Caco-2 (cell line): Measurements from ENCODE around the gene ZC3H18. TPM values are rescaled to one million over a fixed set of nuclear protein-coding genes. Genes with fewer than 3 reads are reported as not detected.

ENCODE experiments used
- BruUV-seq: library from RNA; stranded (reverse); fragments of 400-500 nt; replicated peaks from 2 replicates; lab custom pipeline; 2021; lab: Mats Ljungman, UMichigan
- CTCF ChIA-PET: fragments of 300-600 bp; sonication (Branson Sonifier 250); formaldehyde crosslinking; loops from one replicate; lab custom pipeline; 2022; ENCODE audit warnings: antibody characterized with exemption; lab: Charles Lee
- POLR2A ChIA-PET: fragments of 300-600 bp; sonication (Branson Sonifier 250); formaldehyde crosslinking; loops from one replicate; lab custom pipeline; 2022; ENCODE audit warnings: antibody characterized with exemption; lab: Charles Lee
- DNase-seq, 2 experiments: peaks; one replicate each; pipeline versions ENCODE4 v3.0.0 to v3.0.0-alpha.2; 2020 to 2022
- H3K27me3 ChIP-seq: replicated peaks from 2 replicates; pipeline ENCODE4 v1.6.0; 2011; ENCODE audit warnings: low read length; ENCODE audit not compliant: control insufficient read depth, insufficient read depth
- H3K36me3 ChIP-seq: 2 replicates; pipeline ENCODE4 v1.5.1; 2011; ENCODE audit warnings: low read length; ENCODE audit not compliant: control insufficient read depth, insufficient read depth
- H3K4me1 ChIP-seq: fragments of 250-450 bp; sonication (Bioruptor Pico); 2 replicates; pipeline ENCODE4 v1.5.1; 2020; ENCODE audit warnings: mild to moderate bottlenecking
- H3K4me3 ChIP-seq: 2 replicates; pipeline ENCODE4 v1.5.1; 2011; ENCODE audit warnings: low read depth, mild to moderate bottlenecking, control low read depth, low read length
- H3K9me3 ChIP-seq: fragments of 250-450 bp; sonication (Bioruptor Pico); 2 replicates; pipeline ENCODE4 v1.5.1; 2020; ENCODE audit warnings: mild to moderate bottlenecking, moderate library complexity
- H3K27ac Mint-ChIP-seq: one replicate; pipeline ENCODE4 v1.8.0; 2022; ENCODE audit warnings: mixed read lengths; ENCODE audit not compliant: unreplicated experiment
- H3K27me3 Mint-ChIP-seq: one replicate; pipeline ENCODE4 v1.8.0; 2022; ENCODE audit warnings: mixed read lengths; ENCODE audit not compliant: insufficient read depth, unreplicated experiment
- H3K36me3 Mint-ChIP-seq: one replicate; pipeline ENCODE4 v1.8.0; 2022; ENCODE audit warnings: mild to moderate bottlenecking, mixed read lengths; ENCODE audit not compliant: insufficient read depth, unreplicated experiment
- H3K4me1 Mint-ChIP-seq: one replicate; pipeline ENCODE4 v1.8.0; 2022; ENCODE audit warnings: low read depth, mixed read lengths; ENCODE audit not compliant: unreplicated experiment
- H3K4me3 Mint-ChIP-seq: one replicate; pipeline ENCODE4 v1.8.0; 2022; ENCODE audit warnings: mild to moderate bottlenecking, moderate library complexity, mixed read lengths; ENCODE audit not compliant: unreplicated experiment
- H3K9me3 Mint-ChIP-seq: one replicate; pipeline ENCODE4 v1.8.0; 2022; ENCODE audit warnings: mixed read lengths; ENCODE audit not compliant: unreplicated experiment
- intact Hi-C: fragments of 100-400 bp; cut with micrococcal nuclease; formaldehyde crosslinking; loops from one replicate; pipeline ENCODE4 v1.10.0; 2022; ENCODE audit not compliant: unreplicated experiment
- total RNA-seq: library from RNA; stranded (reverse); gene quantifications from 2 replicates; pipeline ENCODE4 v1.2.3, GENCODE V29; 2022
- TF ChIP-seq, protein P1 (sequence below), 2 experiments: fragments of 200-600 bp in 1 of 2; IDR thresholded peaks; 1 replicate in 1 of 2; 2 replicates in 1 of 2; pipeline versions ENCODE4 v1.5.1 to v1.8.0; 2011 to 2022; ENCODE audit warnings: antibody characterized with exemption in 1 of 2, control low read depth in 1 of 2, inconsistent platforms in 1 of 2, low read depth in 1 of 2, low read length in 1 of 2, mild to moderate bottlenecking in 1 of 2, moderate library complexity in 1 of 2; ENCODE audit not compliant: insufficient read depth in 1 of 2, severe bottlenecking in 1 of 2, unreplicated experiment in 1 of 2

The ZC3H18 gene
- total RNA-seq, 1 experiment from 2014 or later = 82.0 TPM

DNA sequence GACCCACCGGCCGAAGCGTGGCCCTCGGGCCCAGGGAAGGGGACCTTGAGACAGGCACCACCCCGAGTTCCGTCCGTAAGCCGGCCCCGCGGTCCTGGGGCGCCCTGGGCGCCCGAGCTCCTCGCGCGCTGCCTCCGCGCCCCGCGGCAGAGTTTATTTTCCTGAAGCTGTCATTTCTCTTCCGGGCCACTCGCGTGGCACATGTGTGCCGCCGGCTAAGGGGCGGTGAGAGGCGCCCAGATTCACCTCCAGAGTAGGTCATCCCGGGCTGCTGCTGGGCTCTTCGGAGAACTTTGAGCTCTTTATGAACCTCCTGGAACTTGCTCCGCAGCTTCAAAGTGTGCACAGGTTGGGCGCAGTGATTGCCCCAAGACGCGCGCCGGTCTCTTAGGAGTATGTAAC is 489 bp downstream of the ZC3H18 start:
- no peaks in the 10 kb centered on the region for H3K9me3 ChIP-seq
- no peaks in the 10 kb centered on the region for H3K27me3 ChIP-seq
- Mint-ChIP-seq H3K9me3 (no peaks in the 10 kb centered on the region), H3K27ac (peak overlapping the region; percentile 91), H3K4me1 (no peaks in the 10 kb centered on the region), H3K36me3 (peaks cover 58% of the 10 kb centered on the region), H3K4me3 (peak overlapping the region; percentile 80), H3K27me3 (no peaks in the 10 kb centered on the region)
- peak overlapping the region; percentile 96 for H3K4me3 ChIP-seq
- intact Hi-C loops = no loop called here
- peaks cover 9% of the 10 kb centered on the region for H3K4me1 ChIP-seq
- TF ChIP-seq, protein P1, sequence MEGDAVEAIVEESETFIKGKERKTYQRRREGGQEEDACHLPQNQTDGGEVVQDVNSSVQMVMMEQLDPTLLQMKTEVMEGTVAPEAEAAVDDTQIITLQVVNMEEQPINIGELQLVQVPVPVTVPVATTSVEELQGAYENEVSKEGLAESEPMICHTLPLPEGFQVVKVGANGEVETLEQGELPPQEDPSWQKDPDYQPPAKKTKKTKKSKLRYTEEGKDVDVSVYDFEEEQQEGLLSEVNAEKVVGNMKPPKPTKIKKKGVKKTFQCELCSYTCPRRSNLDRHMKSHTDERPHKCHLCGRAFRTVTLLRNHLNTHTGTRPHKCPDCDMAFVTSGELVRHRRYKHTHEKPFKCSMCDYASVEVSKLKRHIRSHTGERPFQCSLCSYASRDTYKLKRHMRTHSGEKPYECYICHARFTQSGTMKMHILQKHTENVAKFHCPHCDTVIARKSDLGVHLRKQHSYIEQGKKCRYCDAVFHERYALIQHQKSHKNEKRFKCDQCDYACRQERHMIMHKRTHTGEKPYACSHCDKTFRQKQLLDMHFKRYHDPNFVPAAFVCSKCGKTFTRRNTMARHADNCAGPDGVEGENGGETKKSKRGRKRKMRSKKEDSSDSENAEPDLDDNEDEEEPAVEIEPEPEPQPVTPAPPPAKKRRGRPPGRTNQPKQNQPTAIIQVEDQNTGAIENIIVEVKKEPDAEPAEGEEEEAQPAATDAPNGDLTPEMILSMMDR (IDR thresholded peaks at IDR 0.05; ENCODE audit: insufficient read depth in 1 of 2, low read depth in 1 of 2, low read length in 1 of 2, severe bottlenecking in 1 of 2, unreplicated experiment in 1 of 2) = no peak
- CTCF ChIA-PET = interaction anchor here (0.6 to 1.7 kb wide), 14 partner anchors 9 to 836 kb away, joined by 3 to 16 read pairs (median 4); partner anchors contain the start of gene MVD
- BruUV-seq = no TSS peak
- DNase-seq = peak in 1 of 2 experiments; percentile 41
- H3K36me3 ChIP-seq = peaks cover 2% of the 10 kb centered on the region; the same call in 1 of the 2 replicates
- POLR2A ChIA-PET = interaction anchor here (0.6 to 1.8 kb wide), 8 partner anchors 15 to 619 kb away, joined by 3 to 17 read pairs (median 4); partner anchors contain the start of gene BANP

DNA sequence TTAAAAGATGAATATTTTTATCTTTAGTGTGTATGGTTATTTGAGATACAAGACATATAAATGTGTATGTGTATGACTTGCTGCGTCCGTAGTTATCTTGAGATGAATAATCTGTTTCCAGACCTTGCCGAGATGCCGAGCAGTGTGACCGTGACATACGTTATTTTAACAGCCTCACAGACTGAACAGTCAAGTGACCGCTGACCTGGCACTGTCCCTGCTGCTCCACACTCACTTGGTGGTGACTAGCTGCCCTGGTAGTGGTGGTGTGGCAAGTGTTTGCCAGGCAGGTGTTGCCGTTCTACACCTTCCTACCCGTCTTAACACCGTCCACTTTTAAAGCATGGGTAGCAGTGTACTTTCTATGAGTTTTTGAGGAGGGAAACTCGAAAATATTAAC is 5.0 kb downstream of the ZC3H18 start:
- H3K9me3 Mint-ChIP-seq = no peaks in the 10 kb centered on the region
- DNase-seq = no peak
- H3K36me3 ChIP-seq = peaks cover 10% of the 10 kb centered on the region
- no peaks in the 10 kb centered on the region for H3K27me3 ChIP-seq
- H3K36me3 Mint-ChIP-seq = peaks cover 80% of the 10 kb centered on the region
- no peaks in the 10 kb centered on the region for H3K4me1 Mint-ChIP-seq
- TF ChIP-seq, protein P1 (IDR thresholded peaks at IDR 0.05; ENCODE audit: insufficient read depth in 1 of 2, low read depth in 1 of 2, low read length in 1 of 2, severe bottlenecking in 1 of 2, unreplicated experiment in 1 of 2) = no peak
- no peaks in the 10 kb centered on the region for H3K9me3 ChIP-seq
- peaks cover 9% of the 10 kb centered on the region for H3K4me1 ChIP-seq
- CTCF ChIA-PET = no interaction called here
- no TSS peak for BruUV-seq
- no peaks in the 10 kb centered on the region for H3K27me3 Mint-ChIP-seq
- no peak overlapping the region for H3K4me3 ChIP-seq
- intact Hi-C loops = no loop called here
- H3K27ac Mint-ChIP-seq = no peak overlapping the region
- no peak overlapping the region for H3K4me3 Mint-ChIP-seq
- POLR2A ChIA-PET = no interaction called here

DNA sequence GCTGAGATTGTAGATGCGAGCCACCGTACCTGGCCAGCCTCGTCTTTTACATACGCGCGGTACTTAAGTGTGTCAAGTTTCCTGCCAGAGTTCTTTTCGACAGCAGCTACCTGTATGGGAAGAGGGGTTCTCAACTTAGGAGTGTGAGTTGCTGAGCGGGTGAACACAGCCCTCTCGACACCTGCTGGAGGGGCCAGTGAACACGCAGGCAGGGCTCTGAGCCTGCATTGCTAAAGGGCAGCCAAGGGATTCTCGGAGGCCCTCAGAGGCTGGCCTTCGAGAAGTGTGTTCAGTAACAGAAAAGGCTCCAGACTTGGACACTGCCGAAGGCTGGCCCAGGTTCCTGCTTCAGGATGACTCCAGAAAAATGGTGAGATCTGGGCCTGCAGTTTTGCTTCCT is 6.1 kb downstream of the ZC3H18 start:
- TF ChIP-seq, protein P1 (IDR thresholded peaks at IDR 0.05; ENCODE audit: insufficient read depth in 1 of 2, low read depth in 1 of 2, low read length in 1 of 2, severe bottlenecking in 1 of 2, unreplicated experiment in 1 of 2) = no peak
- no peaks in the 10 kb centered on the region for H3K27me3 ChIP-seq
- Mint-ChIP-seq H3K4me1 (no peaks in the 10 kb centered on the region), H3K36me3 (peaks cover 69% of the 10 kb centered on the region), H3K9me3 (no peaks in the 10 kb centered on the region), H3K27ac (no peak overlapping the region), H3K4me3 (no peak overlapping the region), H3K27me3 (no peaks in the 10 kb centered on the region)
- peaks cover 6% of the 10 kb centered on the region for H3K4me1 ChIP-seq
- ChIA-PET CTCF (no interaction called here), POLR2A (no interaction called here)
- H3K36me3 ChIP-seq = peaks cover 10% of the 10 kb centered on the region
- H3K4me3 ChIP-seq = no peak overlapping the region
- no peak for DNase-seq
- intact Hi-C loops = no loop called here
- no peaks in the 10 kb centered on the region for H3K9me3 ChIP-seq
- BruUV-seq = no TSS peak
